A549 (cell line): ENCODE data around the gene SH3GL2.

ENCODE experiments used
- GATA3 ChIP-seq: IDR thresholded peaks from 2 replicates; pipeline ENCODE4 v1.6.1; 2012; ENCODE audit warnings: borderline replicate concordance
- TF ChIP-seq, protein P1 (sequence below): fragments of 200-600 bp; sonication (generic); IDR thresholded peaks from 2 replicates; pipeline ENCODE4 v1.6.1; 2016; ENCODE audit warnings: antibody characterized with exemption, mild to moderate bottlenecking, moderate library complexity
- TF ChIP-seq, protein P2 (sequence below): fragments of >200 bp; sonication (Bioruptor Twin); formaldehyde crosslinking; IDR thresholded peaks from 3 replicates; pipeline ENCODE4 v1.5.1; 2016

DNA sequence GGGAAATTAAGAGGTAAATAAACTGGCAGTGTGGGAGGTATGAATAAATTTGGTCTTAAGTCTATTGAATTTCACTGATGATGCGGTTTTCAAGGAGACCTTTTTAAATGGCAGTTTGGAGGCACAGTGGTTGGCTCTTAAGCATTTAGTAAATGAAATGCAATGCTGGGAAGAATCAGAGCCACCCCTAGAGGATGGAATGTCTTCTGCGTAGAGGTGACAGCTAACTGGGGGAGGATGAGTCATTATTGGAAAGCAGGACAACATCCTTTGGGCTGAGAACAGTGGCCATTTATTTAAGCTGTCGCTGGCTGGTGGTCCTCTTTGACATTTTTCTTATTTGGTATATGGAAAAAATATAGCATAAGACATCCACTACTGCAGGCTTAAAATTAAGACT is 163.2 kb downstream of the SH3GL2 start:
- no peak for TF ChIP-seq GATA3
- TF ChIP-seq, protein P1, sequence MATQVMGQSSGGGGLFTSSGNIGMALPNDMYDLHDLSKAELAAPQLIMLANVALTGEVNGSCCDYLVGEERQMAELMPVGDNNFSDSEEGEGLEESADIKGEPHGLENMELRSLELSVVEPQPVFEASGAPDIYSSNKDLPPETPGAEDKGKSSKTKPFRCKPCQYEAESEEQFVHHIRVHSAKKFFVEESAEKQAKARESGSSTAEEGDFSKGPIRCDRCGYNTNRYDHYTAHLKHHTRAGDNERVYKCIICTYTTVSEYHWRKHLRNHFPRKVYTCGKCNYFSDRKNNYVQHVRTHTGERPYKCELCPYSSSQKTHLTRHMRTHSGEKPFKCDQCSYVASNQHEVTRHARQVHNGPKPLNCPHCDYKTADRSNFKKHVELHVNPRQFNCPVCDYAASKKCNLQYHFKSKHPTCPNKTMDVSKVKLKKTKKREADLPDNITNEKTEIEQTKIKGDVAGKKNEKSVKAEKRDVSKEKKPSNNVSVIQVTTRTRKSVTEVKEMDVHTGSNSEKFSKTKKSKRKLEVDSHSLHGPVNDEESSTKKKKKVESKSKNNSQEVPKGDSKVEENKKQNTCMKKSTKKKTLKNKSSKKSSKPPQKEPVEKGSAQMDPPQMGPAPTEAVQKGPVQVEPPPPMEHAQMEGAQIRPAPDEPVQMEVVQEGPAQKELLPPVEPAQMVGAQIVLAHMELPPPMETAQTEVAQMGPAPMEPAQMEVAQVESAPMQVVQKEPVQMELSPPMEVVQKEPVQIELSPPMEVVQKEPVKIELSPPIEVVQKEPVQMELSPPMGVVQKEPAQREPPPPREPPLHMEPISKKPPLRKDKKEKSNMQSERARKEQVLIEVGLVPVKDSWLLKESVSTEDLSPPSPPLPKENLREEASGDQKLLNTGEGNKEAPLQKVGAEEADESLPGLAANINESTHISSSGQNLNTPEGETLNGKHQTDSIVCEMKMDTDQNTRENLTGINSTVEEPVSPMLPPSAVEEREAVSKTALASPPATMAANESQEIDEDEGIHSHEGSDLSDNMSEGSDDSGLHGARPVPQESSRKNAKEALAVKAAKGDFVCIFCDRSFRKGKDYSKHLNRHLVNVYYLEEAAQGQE = no peak
- TF ChIP-seq, protein P2, sequence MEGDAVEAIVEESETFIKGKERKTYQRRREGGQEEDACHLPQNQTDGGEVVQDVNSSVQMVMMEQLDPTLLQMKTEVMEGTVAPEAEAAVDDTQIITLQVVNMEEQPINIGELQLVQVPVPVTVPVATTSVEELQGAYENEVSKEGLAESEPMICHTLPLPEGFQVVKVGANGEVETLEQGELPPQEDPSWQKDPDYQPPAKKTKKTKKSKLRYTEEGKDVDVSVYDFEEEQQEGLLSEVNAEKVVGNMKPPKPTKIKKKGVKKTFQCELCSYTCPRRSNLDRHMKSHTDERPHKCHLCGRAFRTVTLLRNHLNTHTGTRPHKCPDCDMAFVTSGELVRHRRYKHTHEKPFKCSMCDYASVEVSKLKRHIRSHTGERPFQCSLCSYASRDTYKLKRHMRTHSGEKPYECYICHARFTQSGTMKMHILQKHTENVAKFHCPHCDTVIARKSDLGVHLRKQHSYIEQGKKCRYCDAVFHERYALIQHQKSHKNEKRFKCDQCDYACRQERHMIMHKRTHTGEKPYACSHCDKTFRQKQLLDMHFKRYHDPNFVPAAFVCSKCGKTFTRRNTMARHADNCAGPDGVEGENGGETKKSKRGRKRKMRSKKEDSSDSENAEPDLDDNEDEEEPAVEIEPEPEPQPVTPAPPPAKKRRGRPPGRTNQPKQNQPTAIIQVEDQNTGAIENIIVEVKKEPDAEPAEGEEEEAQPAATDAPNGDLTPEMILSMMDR = no peak
